HFFc6 (cell line): Measurements from ENCODE around the gene TAX1BP3. TPM values are rescaled to one million over a fixed set of nuclear protein-coding genes. Genes with fewer than 3 reads are reported as not detected.
A peak's percentile ranks its signal among the peaks of the same experiment; 100 is the strongest.

ENCODE experiments used
- DNase-seq: peaks from one replicate; pipeline ENCODE4 v3.0.0-alpha.2; 2018
- H3K27ac Mint-ChIP-seq: 2 replicates; pipeline ENCODE4 v1.8.0; 2020; ENCODE audit warnings: mild to moderate bottlenecking, mixed read lengths
- H3K27me3 Mint-ChIP-seq: 2 replicates; pipeline ENCODE4 v1.8.0; 2021; ENCODE audit warnings: mild to moderate bottlenecking, moderate library complexity, mixed read lengths; ENCODE audit not compliant: insufficient read depth
- H3K36me3 Mint-ChIP-seq: 2 replicates; pipeline ENCODE4 v1.8.0; 2021; ENCODE audit warnings: low read depth, mixed read lengths
- H3K4me1 Mint-ChIP-seq: 2 replicates; pipeline ENCODE4 v1.8.0; 2020; ENCODE audit warnings: low read depth, mixed read lengths
- H3K4me3 Mint-ChIP-seq: 2 replicates; pipeline ENCODE4 v1.8.0; 2020; ENCODE audit warnings: mild to moderate bottlenecking, moderate library complexity, mixed read lengths
- H3K9me3 Mint-ChIP-seq: 2 replicates; pipeline ENCODE4 v1.8.0; 2020; ENCODE audit warnings: mild to moderate bottlenecking, mixed read lengths
- total RNA-seq, 6 experiments: library from RNA; stranded (reverse); fragmentation: NEBNext Ultra II Directional; extraction: Animal tissue kit (Norgen Biotek cat#: 25700); gene quantifications; 2 replicates in 1 of 6; 3 replicates in 5 of 6; pipeline ENCODE4 v1.2.3, GENCODE V29; 2021
- TF ChIP-seq, protein P1 (sequence below): fragments of 200-600 bp; sonication (generic); IDR thresholded peaks from 2 replicates; pipeline ENCODE4 v1.5.0; 2021; ENCODE audit warnings: antibody characterized with exemption, mild to moderate bottlenecking

TAX1BP3 gene
- total RNA-seq, 6 experiments from 2014 or later = 289 to 336 (median 313) TPM

DNA sequence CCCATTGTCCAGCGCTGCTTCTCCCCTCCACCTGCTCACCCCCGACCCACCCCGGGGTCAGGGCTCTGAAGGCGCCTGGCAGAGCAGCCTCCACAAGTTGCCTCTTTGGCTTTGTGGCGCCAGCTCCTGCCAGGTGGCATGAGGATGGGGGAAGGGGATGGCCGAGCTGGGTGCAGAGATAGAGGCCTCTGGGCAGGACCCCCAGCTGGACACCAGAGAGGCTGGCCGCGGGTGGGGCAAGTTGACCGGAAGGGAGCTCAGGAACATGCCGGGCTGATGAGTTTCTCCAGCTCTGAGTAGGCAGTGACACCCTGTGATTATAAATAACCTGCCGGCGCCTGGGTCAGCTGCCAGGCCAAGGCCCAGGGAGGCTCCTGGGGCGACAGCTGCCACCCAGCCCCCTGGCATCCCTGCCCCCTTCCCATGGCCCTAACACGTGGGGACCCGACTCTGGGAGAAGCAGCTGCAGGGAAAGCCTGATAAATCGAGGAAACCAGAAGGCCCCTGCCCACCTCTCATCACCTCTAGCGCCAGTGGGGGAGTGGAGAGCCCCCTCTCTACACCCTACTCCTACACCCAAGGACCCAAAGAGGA lies 26.8 kb upstream of the TAX1BP3 start:
- H3K4me1 Mint-ChIP-seq = peaks cover 6% of the 10 kb centered on the region; the same call in 1 of the 2 replicates
- peaks cover 5% of the 10 kb centered on the region for H3K27me3 Mint-ChIP-seq
- no peak for DNase-seq
- H3K9me3 Mint-ChIP-seq = peaks cover 12% of the 10 kb centered on the region
- peaks cover 5% of the 10 kb centered on the region; the same call in 1 of the 2 replicates for H3K36me3 Mint-ChIP-seq
- H3K27ac Mint-ChIP-seq = no peak overlapping the region
- TF ChIP-seq, protein P1, sequence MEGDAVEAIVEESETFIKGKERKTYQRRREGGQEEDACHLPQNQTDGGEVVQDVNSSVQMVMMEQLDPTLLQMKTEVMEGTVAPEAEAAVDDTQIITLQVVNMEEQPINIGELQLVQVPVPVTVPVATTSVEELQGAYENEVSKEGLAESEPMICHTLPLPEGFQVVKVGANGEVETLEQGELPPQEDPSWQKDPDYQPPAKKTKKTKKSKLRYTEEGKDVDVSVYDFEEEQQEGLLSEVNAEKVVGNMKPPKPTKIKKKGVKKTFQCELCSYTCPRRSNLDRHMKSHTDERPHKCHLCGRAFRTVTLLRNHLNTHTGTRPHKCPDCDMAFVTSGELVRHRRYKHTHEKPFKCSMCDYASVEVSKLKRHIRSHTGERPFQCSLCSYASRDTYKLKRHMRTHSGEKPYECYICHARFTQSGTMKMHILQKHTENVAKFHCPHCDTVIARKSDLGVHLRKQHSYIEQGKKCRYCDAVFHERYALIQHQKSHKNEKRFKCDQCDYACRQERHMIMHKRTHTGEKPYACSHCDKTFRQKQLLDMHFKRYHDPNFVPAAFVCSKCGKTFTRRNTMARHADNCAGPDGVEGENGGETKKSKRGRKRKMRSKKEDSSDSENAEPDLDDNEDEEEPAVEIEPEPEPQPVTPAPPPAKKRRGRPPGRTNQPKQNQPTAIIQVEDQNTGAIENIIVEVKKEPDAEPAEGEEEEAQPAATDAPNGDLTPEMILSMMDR = no peak
- H3K4me3 Mint-ChIP-seq = peak overlapping the region; percentile 81

DNA sequence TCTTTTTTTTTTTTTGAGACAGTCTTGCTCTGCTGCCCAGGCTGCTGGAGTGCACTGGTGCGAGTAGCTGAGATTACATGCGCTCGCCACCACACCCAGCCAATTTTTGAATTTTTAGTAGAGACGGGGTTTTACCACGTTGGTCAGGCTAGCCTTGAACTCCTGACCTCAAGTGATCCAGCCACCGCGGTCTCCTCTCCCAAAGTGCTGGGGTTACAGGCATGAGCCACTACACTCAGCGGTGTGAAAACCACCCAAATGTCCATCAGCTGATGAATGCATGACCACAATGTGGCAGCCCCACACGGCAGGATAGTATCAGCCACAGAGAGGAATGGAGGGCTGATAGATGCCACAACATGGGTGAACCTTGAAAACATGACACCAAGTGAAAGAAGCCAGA lies 25.5 kb upstream of the TAX1BP3 start:
- Mint-ChIP-seq H3K36me3 (peaks cover 5% of the 10 kb centered on the region; the same call in 1 of the 2 replicates), H3K9me3 (peaks cover 12% of the 10 kb centered on the region), H3K4me3 (no peak overlapping the region), H3K27ac (no peak overlapping the region), H3K27me3 (peaks cover 5% of the 10 kb centered on the region), H3K4me1 (peaks cover 6% of the 10 kb centered on the region; the same call in 1 of the 2 replicates)
- TF ChIP-seq, protein P1 = no peak
- no peak for DNase-seq

GRCh38 chr17:3693141-3693540 lies 24.8 kb upstream of the TAX1BP3 start:
- peaks cover 5% of the 10 kb centered on the region; the same call in 1 of the 2 replicates for H3K36me3 Mint-ChIP-seq
- TF ChIP-seq, protein P1 = no peak
- no peak overlapping the region for H3K4me3 Mint-ChIP-seq
- peaks cover 8% of the 10 kb centered on the region for H3K9me3 Mint-ChIP-seq
- H3K27ac Mint-ChIP-seq = no peak overlapping the region
- peaks cover 6% of the 10 kb centered on the region; the same call in 1 of the 2 replicates for H3K4me1 Mint-ChIP-seq
- H3K27me3 Mint-ChIP-seq = peaks cover 5% of the 10 kb centered on the region
- no peak for DNase-seq

DNA sequence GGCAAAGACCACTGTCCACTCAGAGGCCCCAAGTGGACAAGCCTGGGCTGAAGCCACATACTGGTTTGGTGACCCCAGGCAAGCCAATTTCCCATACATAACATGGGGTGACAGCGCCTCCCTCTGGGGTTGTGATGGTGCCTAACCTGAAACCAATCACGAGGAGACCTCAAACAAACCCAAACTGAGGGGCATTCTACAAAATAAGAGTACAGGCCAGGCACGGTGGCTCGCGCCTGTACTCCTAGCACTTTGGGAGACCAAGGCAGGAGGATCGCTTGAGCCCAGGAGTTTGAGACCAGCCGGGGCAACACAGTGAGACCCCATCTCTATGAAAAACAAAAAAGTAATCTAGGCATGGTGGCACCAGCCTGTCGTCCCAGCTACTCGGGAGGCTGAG lies 24.0 kb upstream of the TAX1BP3 start:
- DNase-seq = no peak
- H3K36me3 Mint-ChIP-seq = no peaks in the 10 kb centered on the region
- H3K4me1 Mint-ChIP-seq = peaks cover 6% of the 10 kb centered on the region; the same call in 1 of the 2 replicates
- TF ChIP-seq, protein P1 = peak; percentile 41
- H3K27ac Mint-ChIP-seq = no peak overlapping the region
- H3K27me3 Mint-ChIP-seq = peaks cover 2% of the 10 kb centered on the region
- no peak overlapping the region for H3K4me3 Mint-ChIP-seq
- H3K9me3 Mint-ChIP-seq = peaks cover under 1% of the 10 kb centered on the region; the same call in 1 of the 2 replicates

GRCh38 chr17:3691617-3692067 lies 23.3 kb upstream of the TAX1BP3 start:
- H3K9me3 Mint-ChIP-seq = no peaks in the 10 kb centered on the region
- peaks cover 2% of the 10 kb centered on the region for H3K27me3 Mint-ChIP-seq
- peaks cover 6% of the 10 kb centered on the region; the same call in 1 of the 2 replicates for H3K4me1 Mint-ChIP-seq
- H3K36me3 Mint-ChIP-seq = no peaks in the 10 kb centered on the region
- TF ChIP-seq, protein P1 = no peak; the same call in 1 of the 2 replicates
- no peak overlapping the region for H3K4me3 Mint-ChIP-seq
- no peak overlapping the region for H3K27ac Mint-ChIP-seq
- no peak for DNase-seq
